ENCODE results near the gene ZNF654. TPM values are rescaled to one million over a fixed set of nuclear protein-coding genes. Genes with fewer than 3 reads are reported as not detected.

ZNF654 gene
- total RNA-seq, 1 donor from 2014 or later = 2.3 TPM

DNA sequence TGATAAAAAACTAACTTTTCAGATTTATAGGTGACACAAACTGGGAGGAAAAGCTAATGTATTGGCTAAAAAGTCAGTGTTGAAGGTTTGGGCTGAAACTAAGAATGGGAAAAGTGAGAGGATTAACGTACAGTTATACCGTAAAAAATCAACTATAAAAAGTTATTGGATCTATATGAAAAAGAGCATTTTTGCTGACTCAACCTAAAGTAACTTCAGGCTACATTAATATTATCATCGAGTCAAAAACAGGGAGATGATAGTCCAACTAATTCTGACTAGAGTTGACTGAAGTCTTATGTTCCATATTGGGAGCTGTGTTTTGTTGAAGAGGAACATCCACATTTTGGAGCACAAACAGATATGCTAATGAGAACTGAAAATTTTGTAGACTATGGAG is 19.9 kb downstream of the ZNF654 start:
- TF ChIP-seq, protein P1, sequence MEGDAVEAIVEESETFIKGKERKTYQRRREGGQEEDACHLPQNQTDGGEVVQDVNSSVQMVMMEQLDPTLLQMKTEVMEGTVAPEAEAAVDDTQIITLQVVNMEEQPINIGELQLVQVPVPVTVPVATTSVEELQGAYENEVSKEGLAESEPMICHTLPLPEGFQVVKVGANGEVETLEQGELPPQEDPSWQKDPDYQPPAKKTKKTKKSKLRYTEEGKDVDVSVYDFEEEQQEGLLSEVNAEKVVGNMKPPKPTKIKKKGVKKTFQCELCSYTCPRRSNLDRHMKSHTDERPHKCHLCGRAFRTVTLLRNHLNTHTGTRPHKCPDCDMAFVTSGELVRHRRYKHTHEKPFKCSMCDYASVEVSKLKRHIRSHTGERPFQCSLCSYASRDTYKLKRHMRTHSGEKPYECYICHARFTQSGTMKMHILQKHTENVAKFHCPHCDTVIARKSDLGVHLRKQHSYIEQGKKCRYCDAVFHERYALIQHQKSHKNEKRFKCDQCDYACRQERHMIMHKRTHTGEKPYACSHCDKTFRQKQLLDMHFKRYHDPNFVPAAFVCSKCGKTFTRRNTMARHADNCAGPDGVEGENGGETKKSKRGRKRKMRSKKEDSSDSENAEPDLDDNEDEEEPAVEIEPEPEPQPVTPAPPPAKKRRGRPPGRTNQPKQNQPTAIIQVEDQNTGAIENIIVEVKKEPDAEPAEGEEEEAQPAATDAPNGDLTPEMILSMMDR (IDR thresholded peaks at IDR 0.05) = no peak

DNA sequence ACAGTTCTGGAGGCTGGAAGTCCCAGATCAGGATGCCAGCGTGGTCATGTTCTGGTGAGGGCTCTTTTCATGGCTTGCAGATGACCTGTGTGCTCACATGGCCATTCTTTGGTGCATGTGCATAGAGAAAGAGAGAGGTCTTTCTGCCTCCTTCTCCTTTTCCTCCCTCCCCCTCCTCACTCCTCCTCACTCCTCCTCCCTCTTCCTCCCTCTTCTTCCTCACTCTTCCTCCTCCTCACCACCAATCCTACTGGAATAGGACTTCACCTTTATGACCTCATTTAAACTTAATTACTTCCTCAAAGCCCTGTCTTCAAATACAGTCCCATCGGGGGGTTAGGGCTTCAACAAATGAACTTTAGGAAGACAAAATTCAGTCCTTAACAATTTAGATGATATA is 23.8 kb downstream of the ZNF654 start:
- no peaks in the 10 kb centered on the region for H3K27me3 ChIP-seq
- no peaks in the 10 kb centered on the region for H3K4me1 ChIP-seq
- no peaks in the 10 kb centered on the region for H3K9me3 ChIP-seq
- no peak overlapping the region for H3K4me3 ChIP-seq
- H3K36me3 ChIP-seq = peaks cover 9 to 17% of the 10 kb centered on the region in 2 donors
- no peak for DNase-seq (ENCODE audit: low spot score in 2 of 2)
- TF ChIP-seq, protein P1 (IDR thresholded peaks at IDR 0.05) = no peak
- intact Hi-C loops (cut with DNase I) = no loop called here
- H3K27ac ChIP-seq = no peak overlapping the region

More for the DNA sequence above, 19.9 kb downstream of the ZNF654 start:
- no peak for DNase-seq (ENCODE audit: low spot score in 2 of 2)
- peaks cover 0 to 6% of the 10 kb centered on the region in 2 donors for H3K4me1 ChIP-seq
- no peak overlapping the region for H3K4me3 ChIP-seq
- no peaks in the 10 kb centered on the region for H3K36me3 ChIP-seq
- no peaks in the 10 kb centered on the region for H3K9me3 ChIP-seq
- H3K27me3 ChIP-seq = no peaks in the 10 kb centered on the region
- no peak overlapping the region for H3K27ac ChIP-seq
- intact Hi-C loops (cut with DNase I) = no loop called here

DNA sequence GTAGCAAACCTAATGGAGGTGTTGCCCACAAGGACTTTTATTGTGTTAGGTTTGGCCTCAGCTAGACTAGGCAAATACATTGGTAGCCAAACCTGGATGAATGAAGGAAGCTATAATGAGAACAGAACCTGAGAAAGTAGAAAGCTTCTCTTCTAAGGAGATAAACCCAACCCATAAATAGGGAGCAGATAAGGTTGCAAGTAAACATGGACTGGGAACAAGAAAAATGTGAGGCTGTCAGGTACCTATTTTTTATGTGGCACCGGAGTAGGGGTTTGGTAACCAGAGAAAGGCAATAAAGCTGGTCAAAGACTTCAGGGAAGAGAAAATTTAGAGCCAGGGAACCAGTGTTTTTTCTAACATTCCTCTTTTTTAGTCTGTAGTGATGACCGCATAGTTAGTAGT is 25.0 kb downstream of the ZNF654 start:
- TF ChIP-seq, protein P1 (IDR thresholded peaks at IDR 0.05) = no peak
- Histone ChIP-seq H3K4me1 (no peaks in the 10 kb centered on the region), H3K9me3 (no peaks in the 10 kb centered on the region), H3K27me3 (no peaks in the 10 kb centered on the region), H3K27ac (no peak overlapping the region), H3K36me3 (peaks cover 9 to 20% of the 10 kb centered on the region in 2 donors), H3K4me3 (no peak overlapping the region)
- intact Hi-C loops (cut with DNase I) = no loop called here
- no peak for DNase-seq (ENCODE audit: low spot score in 2 of 2)

DNA sequence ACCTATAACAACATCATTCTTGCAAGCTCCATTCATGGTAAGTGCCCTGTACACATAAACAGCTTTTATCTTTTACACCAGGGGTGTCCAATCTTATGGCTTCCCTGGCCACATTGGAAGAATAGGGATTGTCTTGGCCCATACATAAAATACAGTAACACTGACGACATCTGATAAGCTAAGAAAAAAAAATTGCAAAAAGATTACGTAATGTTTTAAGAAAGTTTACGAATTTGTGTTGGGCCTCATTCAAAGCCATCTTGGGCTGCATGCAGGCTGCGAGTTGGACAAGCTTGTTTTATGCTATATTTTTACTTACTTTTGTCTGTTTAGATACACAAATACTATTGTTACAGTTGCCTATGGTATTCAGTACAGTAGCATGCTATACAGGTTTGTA is 31.6 kb downstream of the ZNF654 start:
- H3K27me3 ChIP-seq = no peaks in the 10 kb centered on the region
- H3K9me3 ChIP-seq = no peaks in the 10 kb centered on the region
- TF ChIP-seq, protein P1 (IDR thresholded peaks at IDR 0.05) = no peak
- no peak overlapping the region for H3K4me3 ChIP-seq
- intact Hi-C loops (cut with DNase I) = no loop called here
- DNase-seq (ENCODE audit: low spot score in 2 of 2) = no peak
- H3K36me3 ChIP-seq = peaks cover 9 to 42% of the 10 kb centered on the region in 2 donors
- no peaks in the 10 kb centered on the region for H3K4me1 ChIP-seq
- no peak overlapping the region for H3K27ac ChIP-seq

DNA sequence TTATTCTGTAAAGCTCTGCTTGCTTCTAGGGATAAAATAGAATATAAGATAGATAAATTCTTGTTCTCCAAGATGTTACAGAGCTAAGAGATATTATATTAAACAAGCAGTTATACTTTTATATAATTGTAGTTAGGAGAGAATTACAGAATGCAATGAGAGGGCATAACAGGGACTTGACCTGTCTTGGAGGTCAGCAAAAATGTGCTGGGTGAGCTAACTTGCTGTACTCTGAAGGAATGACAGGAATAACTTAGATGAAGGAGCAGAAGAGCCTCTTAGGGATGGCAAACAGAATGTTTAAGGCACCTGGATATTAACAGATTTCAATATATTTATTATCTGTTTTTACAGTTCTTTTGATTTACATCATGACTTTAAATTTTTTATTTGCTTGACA is 33.2 kb downstream of the ZNF654 start:
- TF ChIP-seq, protein P1 (IDR thresholded peaks at IDR 0.05) = no peak
- Histone ChIP-seq H3K9me3 (no peaks in the 10 kb centered on the region), H3K4me1 (no peaks in the 10 kb centered on the region), H3K36me3 (peaks cover 5 to 36% of the 10 kb centered on the region in 2 donors), H3K4me3 (no peak overlapping the region), H3K27me3 (no peaks in the 10 kb centered on the region), H3K27ac (no peak overlapping the region)
- DNase-seq (ENCODE audit: low spot score in 2 of 2) = no peak
- intact Hi-C loops (cut with DNase I) = no loop called here

DNA sequence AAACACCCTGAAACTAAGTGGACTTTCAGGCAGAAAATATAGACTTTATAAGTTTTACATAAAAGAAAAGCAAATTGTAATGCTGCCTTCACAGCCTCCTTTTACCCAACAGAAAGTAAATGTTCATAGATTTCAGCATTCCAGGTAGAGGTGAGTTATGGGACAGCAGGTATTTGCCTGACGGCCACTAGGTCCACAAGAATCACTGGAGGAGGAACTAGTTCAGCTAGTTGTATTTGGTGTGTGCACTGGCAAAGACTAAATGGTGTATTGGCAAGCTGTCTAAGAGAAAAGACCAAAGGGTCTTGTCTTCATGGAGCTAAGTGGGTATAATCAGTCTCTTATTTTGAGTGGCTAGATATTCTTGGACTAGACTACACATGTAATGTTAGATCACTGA is 34.2 kb downstream of the ZNF654 start:
- no peaks in the 10 kb centered on the region for H3K4me1 ChIP-seq
- H3K27ac ChIP-seq = no peak overlapping the region
- no peak for DNase-seq (ENCODE audit: low spot score in 2 of 2)
- H3K36me3 ChIP-seq = peaks cover 0 to 27% of the 10 kb centered on the region in 2 donors
- intact Hi-C loops (cut with DNase I) = no loop called here
- no peak overlapping the region for H3K4me3 ChIP-seq
- H3K9me3 ChIP-seq = no peaks in the 10 kb centered on the region
- TF ChIP-seq, protein P1 (IDR thresholded peaks at IDR 0.05) = no peak
- H3K27me3 ChIP-seq = no peaks in the 10 kb centered on the region
